ENCODE data around the gene PRRX2.

PRRX2 gene

GRCh38 chr9:129737479-129738274 lies 72.2 kb downstream of the PRRX2 start:
- TF ChIP-seq SIN3A (IDR thresholded peaks at IDR 0.05; ENCODE audit: borderline replicate concordance, insufficient read depth, low read length) (no peak), TAF1 (IDR thresholded peaks at IDR 0.05; ENCODE audit: borderline replicate concordance, insufficient read depth, low read length) (no peak), POLR2AphosphoS5 (IDR thresholded peaks at IDR 0.05; ENCODE audit: low read depth, low read length) (no peak)
- TF ChIP-seq, protein P1, sequence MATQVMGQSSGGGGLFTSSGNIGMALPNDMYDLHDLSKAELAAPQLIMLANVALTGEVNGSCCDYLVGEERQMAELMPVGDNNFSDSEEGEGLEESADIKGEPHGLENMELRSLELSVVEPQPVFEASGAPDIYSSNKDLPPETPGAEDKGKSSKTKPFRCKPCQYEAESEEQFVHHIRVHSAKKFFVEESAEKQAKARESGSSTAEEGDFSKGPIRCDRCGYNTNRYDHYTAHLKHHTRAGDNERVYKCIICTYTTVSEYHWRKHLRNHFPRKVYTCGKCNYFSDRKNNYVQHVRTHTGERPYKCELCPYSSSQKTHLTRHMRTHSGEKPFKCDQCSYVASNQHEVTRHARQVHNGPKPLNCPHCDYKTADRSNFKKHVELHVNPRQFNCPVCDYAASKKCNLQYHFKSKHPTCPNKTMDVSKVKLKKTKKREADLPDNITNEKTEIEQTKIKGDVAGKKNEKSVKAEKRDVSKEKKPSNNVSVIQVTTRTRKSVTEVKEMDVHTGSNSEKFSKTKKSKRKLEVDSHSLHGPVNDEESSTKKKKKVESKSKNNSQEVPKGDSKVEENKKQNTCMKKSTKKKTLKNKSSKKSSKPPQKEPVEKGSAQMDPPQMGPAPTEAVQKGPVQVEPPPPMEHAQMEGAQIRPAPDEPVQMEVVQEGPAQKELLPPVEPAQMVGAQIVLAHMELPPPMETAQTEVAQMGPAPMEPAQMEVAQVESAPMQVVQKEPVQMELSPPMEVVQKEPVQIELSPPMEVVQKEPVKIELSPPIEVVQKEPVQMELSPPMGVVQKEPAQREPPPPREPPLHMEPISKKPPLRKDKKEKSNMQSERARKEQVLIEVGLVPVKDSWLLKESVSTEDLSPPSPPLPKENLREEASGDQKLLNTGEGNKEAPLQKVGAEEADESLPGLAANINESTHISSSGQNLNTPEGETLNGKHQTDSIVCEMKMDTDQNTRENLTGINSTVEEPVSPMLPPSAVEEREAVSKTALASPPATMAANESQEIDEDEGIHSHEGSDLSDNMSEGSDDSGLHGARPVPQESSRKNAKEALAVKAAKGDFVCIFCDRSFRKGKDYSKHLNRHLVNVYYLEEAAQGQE (IDR thresholded peaks at IDR 0.05; ENCODE audit: insufficient read depth in 1 of 2, low read depth in 2 of 2, low read length in 2 of 2) = 0 out of 4 replicates have a peak, but pooled peaks of 1 of the 2 experiments have one; percentile 12

DNA sequence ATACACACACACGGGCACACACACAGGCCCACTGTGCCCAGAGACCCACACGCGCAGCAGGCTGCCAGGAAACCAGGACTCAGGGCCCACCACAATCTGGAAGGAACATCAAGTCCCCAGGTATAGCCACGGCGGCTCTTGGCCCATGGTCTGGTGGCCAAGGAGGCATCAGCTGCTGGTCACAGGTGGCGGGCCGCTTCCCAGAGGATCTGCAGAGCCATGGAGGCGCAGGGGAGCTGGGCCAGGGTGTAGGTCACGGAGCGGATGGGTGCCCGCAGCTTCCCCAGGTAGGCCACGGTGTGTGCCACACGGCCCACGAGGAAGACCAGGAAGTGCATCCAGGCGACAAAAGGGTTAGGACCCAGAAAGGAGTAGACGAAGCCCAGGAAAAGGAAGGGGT lies 74.0 kb downstream of the PRRX2 start:
- TF ChIP-seq SIN3A (IDR thresholded peaks at IDR 0.05; ENCODE audit: borderline replicate concordance, insufficient read depth, low read length) (no peak), FOXP2 (optimal IDR thresholded peaks at IDR 0.05; ENCODE audit: borderline replicate concordance, extremely low read depth, extremely low read length, insufficient read depth) (no peak), POLR2AphosphoS5 (IDR thresholded peaks at IDR 0.05; ENCODE audit: low read depth, low read length) (no peak), TAF1 (IDR thresholded peaks at IDR 0.05; ENCODE audit: borderline replicate concordance, insufficient read depth, low read length) (no peak)
- TF ChIP-seq, protein P1 (IDR thresholded peaks at IDR 0.05; ENCODE audit: insufficient read depth in 1 of 2, low read depth in 2 of 2, low read length in 2 of 2) = no peak

GRCh38 chr9:129740174-129740573 lies 74.7 kb downstream of the PRRX2 start:
- TF ChIP-seq SIN3A (IDR thresholded peaks at IDR 0.05; ENCODE audit: borderline replicate concordance, insufficient read depth, low read length) (no peak), POLR2AphosphoS5 (IDR thresholded peaks at IDR 0.05; ENCODE audit: low read depth, low read length) (no peak), TAF1 (IDR thresholded peaks at IDR 0.05; ENCODE audit: borderline replicate concordance, insufficient read depth, low read length) (no peak), FOXP2 (optimal IDR thresholded peaks at IDR 0.05; ENCODE audit: borderline replicate concordance, extremely low read depth, extremely low read length, insufficient read depth) (no peak)
- TF ChIP-seq, protein P1 (IDR thresholded peaks at IDR 0.05; ENCODE audit: insufficient read depth in 1 of 2, low read depth in 2 of 2, low read length in 2 of 2) = no peak

- TF ChIP-seq, protein P1 (IDR thresholded peaks at IDR 0.05; ENCODE audit: insufficient read depth in 1 of 2, low read depth in 2 of 2, low read length in 2 of 2) = no peak
- no peak for TF ChIP-seq SIN3A (IDR thresholded peaks at IDR 0.05; ENCODE audit: borderline replicate concordance, insufficient read depth, low read length)
Measured at GRCh38 chr9:129740666-129741464, 75.4 kb downstream of the PRRX2 start.

Measured in PFSK-1 (cell line).